ENCODE data around the gene DDX27. TPM values are rescaled to one million over a fixed set of nuclear protein-coding genes. Genes with fewer than 3 reads are reported as not detected.

Gene DDX27
- total and polyA plus RNA-seq, 2 of the 13 experiments (the other 11 are each of a cell fraction or from before 2014, with no cell fraction given) = 42.6 to 72.8 TPM

DNA sequence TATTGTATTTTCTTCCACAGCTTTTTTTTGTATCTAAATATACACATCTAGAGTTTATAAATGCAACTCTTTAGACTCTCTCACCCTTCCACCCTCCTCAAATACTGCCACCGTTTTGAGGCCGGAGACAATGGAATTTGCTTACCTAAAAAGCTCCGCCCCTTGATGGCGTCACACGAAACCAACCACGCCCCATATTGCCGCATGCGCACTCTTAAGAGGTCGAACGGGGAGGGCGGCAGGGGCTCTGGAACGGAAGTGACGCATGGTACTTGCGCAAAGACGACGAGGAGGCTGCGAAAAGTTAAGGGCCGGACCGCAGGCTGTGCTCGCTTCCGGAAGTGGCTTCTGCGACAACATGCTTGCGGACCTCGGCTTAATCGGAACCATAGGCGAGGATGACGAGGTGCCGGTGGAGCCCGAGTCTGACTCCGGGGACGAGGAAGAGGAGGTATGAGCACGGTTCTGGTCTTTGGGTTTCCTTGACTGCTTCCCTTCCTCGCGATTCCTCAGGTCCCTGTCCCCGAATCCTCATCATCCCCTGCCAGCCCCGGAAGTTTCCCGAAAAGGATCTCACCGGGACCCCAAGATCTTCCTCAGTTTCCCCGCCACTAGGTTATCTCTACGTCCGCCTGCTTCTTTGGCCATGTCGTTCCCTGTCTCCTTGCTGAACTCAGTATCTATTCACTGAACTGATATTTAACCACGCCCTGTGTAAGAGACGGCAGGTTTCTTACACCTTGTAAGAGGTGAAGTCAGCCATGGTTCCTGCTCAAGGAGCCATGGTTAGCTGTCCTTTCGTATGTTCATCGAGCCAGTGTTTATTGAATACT is at the start of gene DDX27 (continued):
- TF ChIP-seq, protein P1, sequence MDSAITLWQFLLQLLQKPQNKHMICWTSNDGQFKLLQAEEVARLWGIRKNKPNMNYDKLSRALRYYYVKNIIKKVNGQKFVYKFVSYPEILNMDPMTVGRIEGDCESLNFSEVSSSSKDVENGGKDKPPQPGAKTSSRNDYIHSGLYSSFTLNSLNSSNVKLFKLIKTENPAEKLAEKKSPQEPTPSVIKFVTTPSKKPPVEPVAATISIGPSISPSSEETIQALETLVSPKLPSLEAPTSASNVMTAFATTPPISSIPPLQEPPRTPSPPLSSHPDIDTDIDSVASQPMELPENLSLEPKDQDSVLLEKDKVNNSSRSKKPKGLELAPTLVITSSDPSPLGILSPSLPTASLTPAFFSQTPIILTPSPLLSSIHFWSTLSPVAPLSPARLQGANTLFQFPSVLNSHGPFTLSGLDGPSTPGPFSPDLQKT (CRISPR knock-in tag; IDR thresholded peaks at IDR 0.05; ENCODE audit: borderline replicate concordance) = 0 out of 2 replicates have a peak, but pooled peaks have one; percentile 62
- TF ChIP-seq SPEN (CRISPR knock-in tag; IDR thresholded peaks at IDR 0.05; ENCODE audit: low read depth) (peak; percentile 81), ZBTB7B (CRISPR knock-in tag; IDR thresholded peaks at IDR 0.05) (peak; percentile 49; the same call in 1 of the 2 replicates), ZNF766 (CRISPR knock-in tag; IDR thresholded peaks at IDR 0.05; ENCODE audit: borderline replicate concordance) (peak; percentile 93; the same call in 1 of the 2 replicates), REXO4 (CRISPR knock-in tag; IDR thresholded peaks at IDR 0.05; ENCODE audit: borderline replicate concordance) (no peak), PHF8 (CRISPR knock-in tag; IDR thresholded peaks at IDR 0.05) (peak; percentile 94), ZNF501 (CRISPR knock-in tag; IDR thresholded peaks at IDR 0.05) (peak; percentile 89), MED13 (CRISPR knock-in tag; IDR thresholded peaks at IDR 0.05) (0 out of 2 replicates have a peak, but pooled peaks have one; percentile 25), NFRKB (IDR thresholded peaks at IDR 0.05) (no peak), KAT8 (CRISPR knock-in tag; IDR thresholded peaks at IDR 0.05) (peak; percentile 99), SP4 (CRISPR knock-in tag; IDR thresholded peaks at IDR 0.05) (peak; percentile 92), ZNF607 (CRISPR knock-in tag; IDR thresholded peaks at IDR 0.05; ENCODE audit: borderline replicate concordance) (peak; percentile 73; the same call in 1 of the 2 replicates), ZNF564 (CRISPR knock-in tag; IDR thresholded peaks at IDR 0.05) (peak; percentile 62; the same call in 1 of the 2 replicates)
- TF ChIP-seq, protein P2, sequence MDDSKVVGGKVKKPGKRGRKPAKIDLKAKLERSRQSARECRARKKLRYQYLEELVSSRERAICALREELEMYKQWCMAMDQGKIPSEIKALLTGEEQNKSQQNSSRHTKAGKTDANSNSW (CRISPR knock-in tag; IDR thresholded peaks at IDR 0.05; ENCODE audit: borderline replicate concordance) = no peak; the same call in 1 of the 2 replicates
- TF ChIP-seq, protein P3, sequence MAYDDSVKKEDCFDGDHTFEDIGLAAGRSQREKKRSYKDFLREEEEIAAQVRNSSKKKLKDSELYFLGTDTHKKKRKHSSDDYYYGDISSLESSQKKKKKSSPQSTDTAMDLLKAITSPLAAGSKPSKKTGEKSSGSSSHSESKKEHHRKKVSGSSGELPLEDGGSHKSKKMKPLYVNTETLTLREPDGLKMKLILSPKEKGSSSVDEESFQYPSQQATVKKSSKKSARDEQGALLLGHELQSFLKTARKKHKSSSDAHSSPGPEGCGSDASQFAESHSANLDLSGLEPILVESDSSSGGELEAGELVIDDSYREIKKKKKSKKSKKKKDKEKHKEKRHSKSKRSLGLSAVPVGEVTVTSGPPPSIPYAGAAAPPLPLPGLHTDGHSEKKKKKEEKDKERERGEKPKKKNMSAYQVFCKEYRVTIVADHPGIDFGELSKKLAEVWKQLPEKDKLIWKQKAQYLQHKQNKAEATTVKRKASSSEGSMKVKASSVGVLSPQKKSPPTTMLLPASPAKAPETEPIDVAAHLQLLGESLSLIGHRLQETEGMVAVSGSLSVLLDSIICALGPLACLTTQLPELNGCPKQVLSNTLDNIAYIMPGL (CRISPR knock-in tag; IDR thresholded peaks at IDR 0.05; ENCODE audit: borderline replicate concordance in 1 of 2, low read depth in 1 of 2) = peak; percentile 78 to 88; a peak in 3 of 4 replicates
- TF ChIP-seq, protein P4, sequence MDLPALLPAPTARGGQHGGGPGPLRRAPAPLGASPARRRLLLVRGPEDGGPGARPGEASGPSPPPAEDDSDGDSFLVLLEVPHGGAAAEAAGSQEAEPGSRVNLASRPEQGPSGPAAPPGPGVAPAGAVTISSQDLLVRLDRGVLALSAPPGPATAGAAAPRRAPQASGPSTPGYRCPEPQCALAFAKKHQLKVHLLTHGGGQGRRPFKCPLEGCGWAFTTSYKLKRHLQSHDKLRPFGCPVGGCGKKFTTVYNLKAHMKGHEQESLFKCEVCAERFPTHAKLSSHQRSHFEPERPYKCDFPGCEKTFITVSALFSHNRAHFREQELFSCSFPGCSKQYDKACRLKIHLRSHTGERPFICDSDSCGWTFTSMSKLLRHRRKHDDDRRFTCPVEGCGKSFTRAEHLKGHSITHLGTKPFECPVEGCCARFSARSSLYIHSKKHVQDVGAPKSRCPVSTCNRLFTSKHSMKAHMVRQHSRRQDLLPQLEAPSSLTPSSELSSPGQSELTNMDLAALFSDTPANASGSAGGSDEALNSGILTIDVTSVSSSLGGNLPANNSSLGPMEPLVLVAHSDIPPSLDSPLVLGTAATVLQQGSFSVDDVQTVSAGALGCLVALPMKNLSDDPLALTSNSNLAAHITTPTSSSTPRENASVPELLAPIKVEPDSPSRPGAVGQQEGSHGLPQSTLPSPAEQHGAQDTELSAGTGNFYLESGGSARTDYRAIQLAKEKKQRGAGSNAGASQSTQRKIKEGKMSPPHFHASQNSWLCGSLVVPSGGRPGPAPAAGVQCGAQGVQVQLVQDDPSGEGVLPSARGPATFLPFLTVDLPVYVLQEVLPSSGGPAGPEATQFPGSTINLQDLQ (CRISPR knock-in tag; IDR thresholded peaks at IDR 0.05) = no peak
- TF ChIP-seq, protein P5, sequence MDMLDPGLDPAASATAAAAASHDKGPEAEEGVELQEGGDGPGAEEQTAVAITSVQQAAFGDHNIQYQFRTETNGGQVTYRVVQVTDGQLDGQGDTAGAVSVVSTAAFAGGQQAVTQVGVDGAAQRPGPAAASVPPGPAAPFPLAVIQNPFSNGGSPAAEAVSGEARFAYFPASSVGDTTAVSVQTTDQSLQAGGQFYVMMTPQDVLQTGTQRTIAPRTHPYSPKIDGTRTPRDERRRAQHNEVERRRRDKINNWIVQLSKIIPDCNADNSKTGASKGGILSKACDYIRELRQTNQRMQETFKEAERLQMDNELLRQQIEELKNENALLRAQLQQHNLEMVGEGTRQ (IDR thresholded peaks at IDR 0.05; ENCODE audit: low read depth, low read length) = peak; percentile 47; the same call in 1 of the 2 replicates
- TF ChIP-seq, protein P5 (CRISPR knock-in tag; IDR thresholded peaks at IDR 0.05; ENCODE audit: borderline replicate concordance) = no peak
- TF ChIP-seq, protein P6, sequence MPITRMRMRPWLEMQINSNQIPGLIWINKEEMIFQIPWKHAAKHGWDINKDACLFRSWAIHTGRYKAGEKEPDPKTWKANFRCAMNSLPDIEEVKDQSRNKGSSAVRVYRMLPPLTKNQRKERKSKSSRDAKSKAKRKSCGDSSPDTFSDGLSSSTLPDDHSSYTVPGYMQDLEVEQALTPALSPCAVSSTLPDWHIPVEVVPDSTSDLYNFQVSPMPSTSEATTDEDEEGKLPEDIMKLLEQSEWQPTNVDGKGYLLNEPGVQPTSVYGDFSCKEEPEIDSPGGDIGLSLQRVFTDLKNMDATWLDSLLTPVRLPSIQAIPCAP (CRISPR knock-in tag; IDR thresholded peaks at IDR 0.05; ENCODE audit: low read depth) = no peak
